T follicular helper cell (primary cell): ENCODE measurements around the gene MAML2.
A peak's percentile ranks its signal among the peaks of the same experiment; 100 is the strongest.

ENCODE experiments used
- DNase-seq: peaks from one replicate; pipeline ENCODE4 v3.0.0-alpha.2; 2020; ENCODE audit warnings: low read depth
- total RNA-seq, 2 experiments: gene quantifications; one replicate each; lab custom pipeline; 2026; lab: John Stamatoyannopoulos, UW

MAML2 gene
- 58.2 to 81.6 reads per million in 2 experiments for total RNA-seq

DNA sequence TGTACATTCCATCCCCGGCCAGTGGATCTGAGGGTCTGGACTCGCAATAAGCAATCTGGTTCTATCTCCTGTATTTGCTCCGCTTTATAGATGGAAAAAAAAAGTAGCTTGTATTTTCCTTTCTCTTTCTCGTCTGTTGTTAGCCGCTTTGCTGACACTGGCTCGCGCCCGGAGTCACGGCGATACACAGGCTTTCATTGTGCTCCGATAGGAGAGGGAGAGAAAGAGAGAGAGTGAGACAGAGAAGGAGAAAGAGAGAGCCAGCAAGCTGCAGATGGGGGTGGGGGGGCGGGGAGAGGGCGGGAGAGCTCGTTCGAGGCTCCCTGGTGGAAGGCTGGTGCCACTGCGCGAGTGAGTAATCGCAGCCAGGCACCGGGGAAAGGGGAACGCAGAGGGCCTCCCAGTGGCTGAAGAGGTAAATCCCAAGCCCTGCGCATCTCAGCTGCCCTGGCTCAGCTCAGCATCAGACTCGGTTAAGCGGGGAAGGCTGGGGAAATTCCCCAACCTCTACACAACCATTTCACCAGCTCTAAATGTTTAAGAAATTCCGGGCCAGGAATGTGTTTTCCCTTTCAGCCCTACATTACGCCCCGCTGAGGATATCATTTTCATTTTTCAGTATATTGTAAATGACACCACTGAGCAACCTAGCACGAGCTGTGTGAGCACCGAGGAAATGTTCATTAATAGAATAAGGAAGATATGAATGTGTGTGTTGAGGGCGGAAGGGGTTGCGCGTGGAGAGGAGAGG lies at the start of gene MAML2:
Gene MAML2 (minus strand): TSS at position 235 of the 751 bp plus-strand sequence. CDS start 1,300 bp downstream, outside the sequence.
- peak; percentile 88 for DNase-seq

GRCh38 chr11:96391698-96392307 lies 48.8 kb upstream of the MAML2 start:
- DNase-seq, result no peak

- no peak for DNase-seq
Measured at GRCh38 chr11:96390488-96390792, 47.4 kb upstream of the MAML2 start.

GRCh38 chr11:96389720-96390487 lies 46.9 kb upstream of the MAML2 start, which contains the start of the genes CCDC82 and JRKL:
Gene CCDC82 (minus strand): TSS chr11:96389912. CDS start chr11:96384747, 5,165 bp downstream.
Gene JRKL (plus strand): TSS chr11:96390013. CDS start chr11:96390650, 637 bp downstream.
- DNase-seq, result peak; percentile 98

- DNase-seq, result no peak
Measured at GRCh38 chr11:96388891-96389719, 46.1 kb upstream of the MAML2 start.

DNA sequence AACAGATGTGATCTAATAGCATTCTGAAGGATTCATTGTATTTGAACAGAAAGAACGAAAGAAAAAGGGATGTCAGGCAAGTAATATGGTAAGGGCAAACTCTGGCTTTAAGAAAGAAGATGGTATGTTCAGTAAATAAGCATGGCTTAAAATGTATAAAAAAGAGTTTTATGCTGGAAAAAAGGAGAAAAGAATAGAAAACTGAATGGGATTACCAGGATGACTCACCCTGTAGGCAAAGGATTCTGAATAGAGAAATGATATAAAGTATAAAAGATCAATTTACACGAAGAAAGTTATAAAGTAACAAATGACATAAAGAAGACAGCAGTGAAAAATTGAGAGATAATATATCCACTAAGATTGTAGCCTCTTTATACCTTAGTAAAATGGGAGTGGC lies 42.2 kb upstream of the MAML2 start:
- DNase-seq, result no peak

- DNase-seq, result no peak
Measured at GRCh38 chr11:96384156-96384555, 41.2 kb upstream of the MAML2 start.

GRCh38 chr11:96376796-96377195 lies 33.8 kb upstream of the MAML2 start:
- DNase-seq, result no peak

DNA sequence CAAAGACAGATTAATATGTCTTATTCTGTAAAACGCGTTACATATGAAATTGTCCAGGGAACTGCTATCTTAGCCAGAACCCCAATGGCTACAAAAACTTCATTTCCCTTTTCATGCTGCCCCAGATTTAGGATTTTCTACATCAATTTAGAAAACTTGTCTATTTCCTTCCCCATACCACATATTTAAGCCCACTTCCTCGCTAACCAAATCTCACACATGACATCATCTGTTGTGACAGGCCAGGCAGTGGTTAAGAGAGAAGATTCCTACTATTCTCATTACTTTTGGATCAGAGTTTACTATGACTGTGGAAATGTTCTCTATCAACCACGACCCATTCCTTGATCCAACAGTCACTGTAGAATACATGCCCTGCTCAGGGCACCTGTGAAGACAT lies 30.8 kb upstream of the MAML2 start:
- no peak for DNase-seq

DNA sequence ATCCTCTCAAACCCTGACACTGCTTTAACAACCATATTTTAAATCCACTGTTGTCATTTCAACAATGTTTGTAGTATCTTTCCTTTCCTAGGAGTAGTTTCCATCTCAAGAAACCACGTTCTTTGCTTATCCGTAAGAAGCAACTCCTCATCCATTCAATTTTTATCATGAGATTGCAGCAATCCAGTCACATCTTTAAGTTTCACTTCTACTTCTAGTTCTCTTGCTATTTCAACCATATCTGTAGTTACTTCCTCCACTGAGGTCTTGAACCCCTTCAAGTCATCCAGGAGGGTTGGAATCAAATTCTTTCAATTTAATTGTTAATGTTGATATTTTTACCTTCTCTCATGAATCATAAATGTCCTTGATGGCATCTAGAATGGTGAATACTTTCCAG lies 24.3 kb upstream of the MAML2 start:
- DNase-seq, result no peak

DNA sequence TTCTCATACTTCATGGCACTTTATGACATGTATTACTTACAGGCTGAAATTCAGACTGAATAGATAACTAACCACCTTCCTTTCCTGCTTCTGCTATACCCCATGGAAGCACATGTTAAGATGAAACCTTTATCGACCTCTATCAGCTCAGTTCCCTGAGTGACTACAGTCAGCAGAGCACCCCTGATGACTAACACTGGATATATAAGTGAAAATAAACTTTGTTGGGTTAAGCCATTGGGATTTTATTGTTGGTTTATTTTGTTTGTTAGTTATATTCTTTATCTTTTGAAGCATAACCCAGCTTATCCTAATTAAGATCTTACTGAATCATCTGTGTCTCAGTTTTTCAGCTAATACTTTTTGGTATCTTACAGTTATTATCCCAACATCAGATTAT lies 23.0 kb upstream of the MAML2 start:
- no peak for DNase-seq

DNA sequence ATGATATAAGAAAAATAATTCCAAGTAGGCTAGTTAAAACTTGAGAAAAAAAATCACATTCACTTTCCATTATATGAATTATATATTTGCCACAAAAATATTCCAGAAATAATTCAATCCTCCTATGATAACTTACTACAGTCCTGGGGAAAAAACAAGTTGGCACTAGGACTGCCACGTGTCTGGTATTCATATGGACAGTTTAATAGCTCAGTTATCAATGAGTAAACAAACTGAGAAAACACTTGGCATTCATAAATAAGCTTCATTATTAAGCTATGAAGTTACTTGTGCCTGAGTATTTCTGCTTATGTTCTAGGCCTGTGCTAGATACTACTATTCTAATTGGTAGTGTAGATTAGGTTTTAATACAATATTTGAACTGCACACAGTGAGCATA lies 22.5 kb upstream of the MAML2 start:
- no peak for DNase-seq

DNA sequence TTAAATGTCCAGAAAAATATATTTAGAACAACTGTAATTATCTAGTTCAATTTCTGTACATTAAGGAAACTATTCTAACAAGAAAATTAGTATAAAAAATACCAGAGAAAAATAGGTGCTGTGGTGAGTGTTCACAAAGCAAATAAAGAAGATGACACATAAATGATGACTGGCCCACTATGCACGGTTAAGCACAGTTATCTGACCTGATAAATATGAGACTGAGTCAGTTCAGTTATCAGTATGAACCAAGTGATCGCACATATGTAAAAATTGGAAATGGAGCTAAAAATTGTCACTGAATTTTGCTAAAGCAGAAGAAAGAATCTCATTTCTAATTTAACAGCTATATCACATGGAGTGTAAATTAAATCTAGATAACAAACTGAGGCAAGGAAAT lies 18.8 kb upstream of the MAML2 start:
- DNase-seq, result no peak

GRCh38 chr11:96358321-96358720 lies 15.3 kb upstream of the MAML2 start:
- DNase-seq, result no peak

DNA sequence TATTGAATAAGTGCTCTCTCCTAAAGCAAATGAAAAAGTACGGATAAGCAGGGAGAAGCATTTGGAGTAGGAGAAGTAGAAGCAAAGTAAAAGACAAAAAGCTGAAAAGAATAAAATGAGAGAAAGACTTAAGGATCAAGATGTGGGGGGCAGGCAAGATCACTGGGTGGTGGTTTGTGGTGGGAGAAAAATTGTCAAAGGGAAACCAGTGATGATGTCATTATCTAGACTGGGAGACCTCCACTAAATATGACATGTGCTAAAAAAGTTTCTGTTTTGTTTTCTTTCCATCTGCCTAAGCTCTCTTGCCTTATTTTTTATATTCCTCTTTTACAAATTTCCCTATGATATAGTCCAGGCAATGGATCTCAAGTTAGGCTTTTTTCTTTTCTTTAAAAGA lies 14.8 kb upstream of the MAML2 start:
- DNase-seq, result no peak

- DNase-seq, result no peak
Measured at GRCh38 chr11:96356848-96357247, 13.9 kb upstream of the MAML2 start.

DNA sequence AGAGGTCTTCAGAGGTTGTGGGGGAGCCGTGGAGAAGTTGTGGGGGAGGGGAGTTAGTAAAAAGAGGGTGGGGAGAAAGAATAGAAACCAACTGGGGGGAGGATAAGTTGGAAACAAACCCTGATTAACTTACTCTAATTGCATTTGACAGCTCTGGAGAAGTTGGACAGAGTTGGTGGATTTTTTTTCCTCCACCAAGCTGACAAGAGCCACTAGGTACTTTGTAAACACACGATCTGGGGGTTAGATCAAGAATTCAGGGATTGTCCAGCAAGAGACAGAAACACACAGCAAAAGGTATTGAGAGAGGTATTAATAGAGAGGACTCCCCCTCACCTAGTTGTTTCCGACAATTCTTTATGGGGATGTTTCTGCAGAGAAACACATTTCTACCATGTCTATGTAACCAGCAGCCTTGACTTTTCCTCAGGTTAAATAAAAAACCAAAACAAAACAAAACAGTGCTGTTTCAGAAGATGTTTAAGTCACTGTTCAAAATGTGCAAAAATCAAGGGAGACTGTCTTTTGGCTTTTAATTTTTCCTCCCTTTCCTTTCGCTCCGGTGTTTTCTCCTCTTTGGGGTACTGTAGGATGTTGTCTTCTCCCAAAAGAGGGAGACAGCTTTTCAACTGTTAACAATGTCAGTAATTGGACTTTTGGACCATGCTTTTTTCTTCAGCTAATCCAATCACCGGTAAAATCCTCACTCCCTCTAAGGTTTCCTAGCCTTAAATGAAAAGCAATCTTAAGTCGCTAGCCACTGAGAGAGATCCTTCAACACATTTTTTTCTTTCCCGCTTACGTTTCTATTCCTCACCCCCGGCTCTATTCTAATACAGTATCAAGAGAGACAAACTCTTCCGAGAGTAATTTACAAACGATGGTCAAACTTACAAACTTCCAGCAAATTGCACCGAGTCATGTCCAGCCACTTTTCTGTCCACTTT lies 708 bp downstream of the MAML2 start:
- DNase-seq, result no peak

DNA sequence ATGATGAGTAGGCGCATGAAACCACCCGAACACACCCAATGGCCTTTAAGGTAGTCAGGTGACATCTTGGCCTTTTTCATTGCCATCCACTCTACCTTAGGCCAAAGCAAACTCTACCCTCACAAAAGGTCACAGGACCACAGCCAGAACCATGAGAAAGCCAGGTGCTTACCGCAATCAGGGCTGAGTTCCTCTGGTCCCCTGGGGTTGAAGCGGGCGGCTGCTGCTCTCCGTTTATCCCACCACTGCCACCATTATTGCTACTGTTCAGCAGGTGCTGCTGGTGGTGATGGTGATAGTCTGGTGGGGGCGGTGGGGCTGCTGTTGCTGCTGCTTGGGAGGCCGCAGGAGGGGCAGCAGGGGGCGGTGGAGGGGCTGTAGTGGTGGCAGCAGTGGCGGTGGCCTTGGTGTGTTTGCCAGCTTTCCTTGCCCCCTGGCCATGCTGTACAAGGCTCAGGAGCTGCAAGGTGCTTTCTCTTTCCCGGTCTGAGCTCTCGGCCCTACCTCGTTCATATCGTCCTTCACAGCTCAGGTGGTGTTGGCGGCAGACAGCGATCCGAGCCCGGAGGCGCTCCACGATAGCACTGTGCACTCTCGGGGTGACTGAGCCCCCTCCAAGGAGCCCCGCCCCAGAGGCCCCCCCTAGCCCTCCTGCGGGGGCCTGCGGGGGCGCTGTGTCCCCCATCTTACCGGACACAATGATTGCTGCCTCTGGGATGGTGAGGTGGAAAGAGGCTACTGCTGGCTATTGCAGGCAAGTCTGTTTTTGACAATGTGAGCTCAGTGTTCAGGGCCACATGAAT lies 1.6 kb downstream of the MAML2 start:
- DNase-seq, result peak; percentile 46

- no peak for DNase-seq
Measured at GRCh38 chr11:96340555-96340885, 2.5 kb downstream of the MAML2 start.
